ENCODE results near the gene CCDC124.

Gene CCDC124

GRCh38 chr19:17942181-17942580, 9.4 kb downstream of the CCDC124 start:
- TF ChIP-seq EZH2phosphoT487 (conservative IDR thresholded peaks at IDR 0.05; ENCODE audit: low read length) = no peak
- H3K36me3 ChIP-seq (ENCODE audit: low read length) = no peaks in the 10 kb centered on the region
- no peak overlapping the region for H3K27ac ChIP-seq (ENCODE audit: low read depth, low read length)
- no peaks in the 10 kb centered on the region for H3K9me3 ChIP-seq (ENCODE audit: insufficient read depth, low read length)
- no peaks in the 10 kb centered on the region for H3K79me2 ChIP-seq (ENCODE audit: insufficient read depth, low read length)
- no peak overlapping the region for H3K4me3 ChIP-seq (ENCODE audit: insufficient read depth, low read length, poor library complexity, severe bottlenecking)
- H2AFZ ChIP-seq (ENCODE audit: low read depth, low read length, severe bottlenecking) = no peak overlapping the region
- no peaks in the 10 kb centered on the region for H3K9me2 ChIP-seq (replicated peaks; ENCODE audit: insufficient read depth, low read length)
- no peak overlapping the region for H3K4me2 ChIP-seq (ENCODE audit: low read depth, low read length, poor library complexity, severe bottlenecking)
- H3K9ac ChIP-seq (ENCODE audit: low read length) = no peak overlapping the region
- H3K27me3 ChIP-seq (ENCODE audit: low read length) = no peaks in the 10 kb centered on the region
- peaks cover 11% of the 10 kb centered on the region for H3F3A ChIP-seq (ENCODE audit: insufficient read depth)
- no peaks in the 10 kb centered on the region for H4K20me1 ChIP-seq (ENCODE audit: low read depth, low read length)

- no peaks in the 10 kb centered on the region for H3K79me2 ChIP-seq (ENCODE audit: insufficient read depth, low read length)
- no peaks in the 10 kb centered on the region for H3K27me3 ChIP-seq (ENCODE audit: low read length)
- TF ChIP-seq CTCF (IDR thresholded peaks at IDR 0.05; ENCODE audit: insufficient read depth, low read length, poor library complexity, severe bottlenecking) (no peak), EZH2phosphoT487 (conservative IDR thresholded peaks at IDR 0.05; ENCODE audit: low read length) (no peak)
- H3K27ac ChIP-seq (ENCODE audit: low read depth, low read length) = no peak overlapping the region
- no peak overlapping the region for H3K9ac ChIP-seq (ENCODE audit: low read length)
- no peak overlapping the region for H2AFZ ChIP-seq (ENCODE audit: low read depth, low read length, severe bottlenecking)
- H4K20me1 ChIP-seq (ENCODE audit: low read depth, low read length) = no peaks in the 10 kb centered on the region
- peaks cover 14% of the 10 kb centered on the region for H3F3A ChIP-seq (ENCODE audit: insufficient read depth)
- H3K4me3 ChIP-seq (ENCODE audit: insufficient read depth, low read length, poor library complexity, severe bottlenecking) = no peak overlapping the region
- no peaks in the 10 kb centered on the region for H3K9me2 ChIP-seq (replicated peaks; ENCODE audit: insufficient read depth, low read length)
- no peaks in the 10 kb centered on the region for H3K9me3 ChIP-seq (ENCODE audit: insufficient read depth, low read length)
- H3K4me2 ChIP-seq (ENCODE audit: low read depth, low read length, poor library complexity, severe bottlenecking) = no peak overlapping the region
- H3K36me3 ChIP-seq (ENCODE audit: low read length) = no peaks in the 10 kb centered on the region
Observed at GRCh38 chr19:17942582-17943273, 9.9 kb downstream of the CCDC124 start.

- Histone ChIP-seq H3K27me3 (ENCODE audit: low read length) (no peaks in the 10 kb centered on the region), H3K79me2 (ENCODE audit: insufficient read depth, low read length) (no peaks in the 10 kb centered on the region), H3F3A (ENCODE audit: insufficient read depth) (peaks cover 14% of the 10 kb centered on the region), H3K4me2 (ENCODE audit: low read depth, low read length, poor library complexity, severe bottlenecking) (no peak overlapping the region), H3K9me2 (replicated peaks; ENCODE audit: insufficient read depth, low read length) (no peaks in the 10 kb centered on the region), H3K27ac (ENCODE audit: low read depth, low read length) (no peak overlapping the region), H4K20me1 (ENCODE audit: low read depth, low read length) (no peaks in the 10 kb centered on the region), H2AFZ (ENCODE audit: low read depth, low read length, severe bottlenecking) (no peak overlapping the region), H3K9me3 (ENCODE audit: insufficient read depth, low read length) (no peaks in the 10 kb centered on the region), H3K36me3 (ENCODE audit: low read length) (no peaks in the 10 kb centered on the region), H3K4me3 (ENCODE audit: insufficient read depth, low read length, poor library complexity, severe bottlenecking) (no peak overlapping the region), H3K9ac (ENCODE audit: low read length) (no peak overlapping the region)
- TF ChIP-seq CTCF (IDR thresholded peaks at IDR 0.05; ENCODE audit: insufficient read depth, low read length, poor library complexity, severe bottlenecking) (no peak), EZH2phosphoT487 (conservative IDR thresholded peaks at IDR 0.05; ENCODE audit: low read length) (no peak)
Observed at GRCh38 chr19:17943274-17944221, 10.7 kb downstream of the CCDC124 start.
